ENCODE results near the gene MRPL38.
A peak's percentile ranks its signal among the peaks of the same experiment; 100 is the strongest.
"Not testable (repeated sequence)": the region's sequence is repeated elsewhere in the genome, so short reads cannot be mapped to it uniquely, and the experiment has no call there.

The MRPL38 gene

GRCh38 chr17:75864887-75865286, 39.8 kb downstream of the MRPL38 start:
- not testable (repeated sequence) for H2AFZ ChIP-seq (ENCODE audit: low read length, unreplicated experiment); H3K79me2 ChIP-seq (ENCODE audit: control insufficient read depth, insufficient read depth, low read length, unreplicated experiment); H3K4me3 ChIP-seq (ENCODE audit: low read depth, low read length); H3K36me3 ChIP-seq (ENCODE audit: insufficient read depth, low read length); H3K27me3 ChIP-seq (ENCODE audit: insufficient read depth, low read length); H3K27ac ChIP-seq (ENCODE audit: low read depth, low read length)
- peaks cover 17% of the 10 kb centered on the region for H3K4me1 ChIP-seq (ENCODE audit: control insufficient read depth, insufficient read depth, low read length, unreplicated experiment)

GRCh38 chr17:75864448-75864871, 40.2 kb downstream of the MRPL38 start:
- H2AFZ ChIP-seq (ENCODE audit: low read length, unreplicated experiment) = no peak overlapping the region
- peaks cover 12% of the 10 kb centered on the region for H3K4me1 ChIP-seq (ENCODE audit: control insufficient read depth, insufficient read depth, low read length, unreplicated experiment)
- H3K27me3 ChIP-seq (ENCODE audit: insufficient read depth, low read length) = no peaks in the 10 kb centered on the region
- no peaks in the 10 kb centered on the region for H3K36me3 ChIP-seq (ENCODE audit: insufficient read depth, low read length)
- H3K4me3 ChIP-seq (ENCODE audit: low read depth, low read length) = no peak overlapping the region
- H3K27ac ChIP-seq (ENCODE audit: low read depth, low read length) = no peak overlapping the region
- H3K79me2 ChIP-seq (ENCODE audit: control insufficient read depth, insufficient read depth, low read length, unreplicated experiment) = no peaks in the 10 kb centered on the region

GRCh38 chr17:75861927-75862317, 42.8 kb downstream of the MRPL38 start:
- Histone ChIP-seq H3K36me3 (ENCODE audit: insufficient read depth, low read length) (no peaks in the 10 kb centered on the region), H3K27me3 (ENCODE audit: insufficient read depth, low read length) (no peaks in the 10 kb centered on the region), H3K4me3 (ENCODE audit: low read depth, low read length) (no peak overlapping the region), H2AFZ (ENCODE audit: low read length, unreplicated experiment) (no peak overlapping the region), H3K79me2 (ENCODE audit: control insufficient read depth, insufficient read depth, low read length, unreplicated experiment) (no peaks in the 10 kb centered on the region), H3K27ac (ENCODE audit: low read depth, low read length) (no peak overlapping the region), H3K4me1 (ENCODE audit: control insufficient read depth, insufficient read depth, low read length, unreplicated experiment) (peaks cover 6% of the 10 kb centered on the region)

- H2AFZ ChIP-seq (ENCODE audit: low read length, unreplicated experiment); H3K4me3 ChIP-seq (ENCODE audit: low read depth, low read length); H3K4me1 ChIP-seq (ENCODE audit: control insufficient read depth, insufficient read depth, low read length, unreplicated experiment); H3K79me2 ChIP-seq (ENCODE audit: control insufficient read depth, insufficient read depth, low read length, unreplicated experiment); H3K36me3 ChIP-seq (ENCODE audit: insufficient read depth, low read length); H3K27me3 ChIP-seq (ENCODE audit: insufficient read depth, low read length); H3K27ac ChIP-seq (ENCODE audit: low read depth, low read length): not testable (repeated sequence)
Observed at GRCh38 chr17:75859358-75859757, 45.3 kb downstream of the MRPL38 start.

- Histone ChIP-seq H3K27ac (ENCODE audit: low read depth, low read length) (peak overlapping the region; percentile 73), H2AFZ (ENCODE audit: low read length, unreplicated experiment) (peak overlapping the region; percentile 55), H3K27me3 (ENCODE audit: insufficient read depth, low read length) (no peaks in the 10 kb centered on the region), H3K4me1 (ENCODE audit: control insufficient read depth, insufficient read depth, low read length, unreplicated experiment) (peaks cover 24% of the 10 kb centered on the region), H3K4me3 (ENCODE audit: low read depth, low read length) (peak overlapping the region; percentile 85), H3K79me2 (ENCODE audit: control insufficient read depth, insufficient read depth, low read length, unreplicated experiment) (peaks cover 10% of the 10 kb centered on the region), H3K36me3 (ENCODE audit: insufficient read depth, low read length) (no peaks in the 10 kb centered on the region)
Observed at GRCh38 chr17:75856062-75856756, 48.5 kb downstream of the MRPL38 start.

- Histone ChIP-seq H3K27ac (ENCODE audit: low read depth, low read length) (peak within 1 kb of the TSS; percentile 95), H3K79me2 (ENCODE audit: control insufficient read depth, insufficient read depth, low read length, unreplicated experiment) (peaks cover 10% of the 10 kb centered on the region), H3K36me3 (ENCODE audit: insufficient read depth, low read length) (no peaks in the 10 kb centered on the region), H3K4me1 (ENCODE audit: control insufficient read depth, insufficient read depth, low read length, unreplicated experiment) (peaks cover 24% of the 10 kb centered on the region), H3K4me3 (ENCODE audit: low read depth, low read length) (peak within 1 kb of the TSS; percentile 85), H3K27me3 (ENCODE audit: insufficient read depth, low read length) (no peaks in the 10 kb centered on the region), H2AFZ (ENCODE audit: low read length, unreplicated experiment) (peak within 1 kb of the TSS; percentile 55)
Observed at GRCh38 chr17:75855310-75856061, 49.2 kb downstream of the MRPL38 start, which contains the start of gene WBP2. Gene WBP2, minus strand, starts transcription at chr17:75855335. Its CDS starts 38 bp downstream, at chr17:75855297.

GRCh38 chr17:75854881-75855309, 49.8 kb downstream of the MRPL38 start:
- H3K79me2 ChIP-seq (ENCODE audit: control insufficient read depth, insufficient read depth, low read length, unreplicated experiment) = peaks cover 10% of the 10 kb centered on the region
- peak overlapping the region; percentile 95 for H3K27ac ChIP-seq (ENCODE audit: low read depth, low read length)
- no peak overlapping the region for H2AFZ ChIP-seq (ENCODE audit: low read length, unreplicated experiment)
- H3K4me1 ChIP-seq (ENCODE audit: control insufficient read depth, insufficient read depth, low read length, unreplicated experiment) = peaks cover 24% of the 10 kb centered on the region
- peak overlapping the region; percentile 85 for H3K4me3 ChIP-seq (ENCODE audit: low read depth, low read length)
- no peaks in the 10 kb centered on the region for H3K36me3 ChIP-seq (ENCODE audit: insufficient read depth, low read length)
- H3K27me3 ChIP-seq (ENCODE audit: insufficient read depth, low read length) = no peaks in the 10 kb centered on the region

- Histone ChIP-seq H3K4me3 (ENCODE audit: low read depth, low read length) (peak overlapping the region; percentile 85), H3K27ac (ENCODE audit: low read depth, low read length) (peak overlapping the region; percentile 95), H3K36me3 (ENCODE audit: insufficient read depth, low read length) (no peaks in the 10 kb centered on the region), H3K79me2 (ENCODE audit: control insufficient read depth, insufficient read depth, low read length, unreplicated experiment) (peaks cover 10% of the 10 kb centered on the region), H3K27me3 (ENCODE audit: insufficient read depth, low read length) (no peaks in the 10 kb centered on the region), H2AFZ (ENCODE audit: low read length, unreplicated experiment) (no peak overlapping the region), H3K4me1 (ENCODE audit: control insufficient read depth, insufficient read depth, low read length, unreplicated experiment) (peaks cover 24% of the 10 kb centered on the region)
Observed at GRCh38 chr17:75854101-75854748, 50.5 kb downstream of the MRPL38 start.

- peak overlapping the region; percentile 20; the same call in 1 of the 2 replicates for H3K4me3 ChIP-seq (ENCODE audit: low read depth, low read length)
- peaks cover 10% of the 10 kb centered on the region for H3K79me2 ChIP-seq (ENCODE audit: control insufficient read depth, insufficient read depth, low read length, unreplicated experiment)
- H2AFZ ChIP-seq (ENCODE audit: low read length, unreplicated experiment) = no peak overlapping the region
- peaks cover 24% of the 10 kb centered on the region for H3K4me1 ChIP-seq (ENCODE audit: control insufficient read depth, insufficient read depth, low read length, unreplicated experiment)
- no peaks in the 10 kb centered on the region for H3K36me3 ChIP-seq (ENCODE audit: insufficient read depth, low read length)
- H3K27ac ChIP-seq (ENCODE audit: low read depth, low read length) = peak overlapping the region; percentile 95
- no peaks in the 10 kb centered on the region for H3K27me3 ChIP-seq (ENCODE audit: insufficient read depth, low read length)
Observed at GRCh38 chr17:75853433-75853832, 51.3 kb downstream of the MRPL38 start.

- not testable (repeated sequence) for H3K36me3 ChIP-seq (ENCODE audit: insufficient read depth, low read length); H3K4me3 ChIP-seq (ENCODE audit: low read depth, low read length); H3K27ac ChIP-seq (ENCODE audit: low read depth, low read length); H2AFZ ChIP-seq (ENCODE audit: low read length, unreplicated experiment); H3K27me3 ChIP-seq (ENCODE audit: insufficient read depth, low read length)
- peaks cover 10% of the 10 kb centered on the region for H3K79me2 ChIP-seq (ENCODE audit: control insufficient read depth, insufficient read depth, low read length, unreplicated experiment)
- peaks cover 24% of the 10 kb centered on the region for H3K4me1 ChIP-seq (ENCODE audit: control insufficient read depth, insufficient read depth, low read length, unreplicated experiment)
Observed at GRCh38 chr17:75851693-75851991, 53.0 kb downstream of the MRPL38 start.

Measured in ACC112 (cell line).